Pons (tissue), 1 donor: ENCODE results near the gene DLG2.
"Not testable (repeated sequence)": the region's sequence is repeated elsewhere in the genome, so short reads cannot be mapped to it uniquely, and the experiment has no call there.

Experiments used
- DNase-seq: peaks from one replicate; pipeline ENCODE4 v3.0.0-alpha.2; 2016; ENCODE audit warnings: low spot score

DLG2 gene

GRCh38 chr11:85231588-85231987 is 395.6 kb downstream of the DLG2 start:
- DNase-seq: no peak

GRCh38 chr11:85229723-85230122 is 397.4 kb downstream of the DLG2 start:
- DNase-seq: not testable (repeated sequence)

- DNase-seq: no peak
These were observed 430.2 kb downstream of the DLG2 start for GRCh38 chr11:85196968-85197367.

GRCh38 chr11:85195934-85196333 is 431.2 kb downstream of the DLG2 start:
- DNase-seq: no peak

GRCh38 chr11:85187992-85188391 is 439.2 kb downstream of the DLG2 start:
- no peak for DNase-seq

- no peak for DNase-seq
These were observed 442.4 kb downstream of the DLG2 start for GRCh38 chr11:85184721-85185120.

- DNase-seq: peak; percentile 83
These were observed 444.4 kb downstream of the DLG2 start for GRCh38 chr11:85182441-85183387.

GRCh38 chr11:85180528-85180927 is 446.6 kb downstream of the DLG2 start:
- no peak for DNase-seq

GRCh38 chr11:85171648-85172257 is 455.4 kb downstream of the DLG2 start:
- DNase-seq: no peak

GRCh38 chr11:85170184-85170583 is 457.0 kb downstream of the DLG2 start:
- DNase-seq: no peak

GRCh38 chr11:85167471-85167870 is 459.7 kb downstream of the DLG2 start:
- no peak for DNase-seq

- no peak for DNase-seq
These were observed 460.1 kb downstream of the DLG2 start for GRCh38 chr11:85167038-85167437.

- no peak for DNase-seq
These were observed 461.3 kb downstream of the DLG2 start for GRCh38 chr11:85165819-85166218.

- no peak for DNase-seq
These were observed 462.4 kb downstream of the DLG2 start for GRCh38 chr11:85164743-85165142.

GRCh38 chr11:85154294-85154693 is 472.9 kb downstream of the DLG2 start:
- no peak for DNase-seq

- DNase-seq: no peak
These were observed 489.5 kb downstream of the DLG2 start for GRCh38 chr11:85137597-85137996.

- DNase-seq: no peak
These were observed 493.5 kb downstream of the DLG2 start for GRCh38 chr11:85133636-85134035.

GRCh38 chr11:85132851-85133585 is 494.1 kb downstream of the DLG2 start:
- peak; percentile 6 for DNase-seq

GRCh38 chr11:85127349-85127748 is 499.8 kb downstream of the DLG2 start:
- DNase-seq: no peak

- DNase-seq: peak; percentile 11
These were observed 503.4 kb downstream of the DLG2 start for GRCh38 chr11:85123752-85124231.

- DNase-seq: no peak
These were observed 509.0 kb downstream of the DLG2 start for GRCh38 chr11:85118151-85118550.

GRCh38 chr11:85115798-85116197 is 511.3 kb downstream of the DLG2 start:
- no peak for DNase-seq

GRCh38 chr11:85114786-85115185 is 512.4 kb downstream of the DLG2 start:
- no peak for DNase-seq
